ENCODE data around the gene ACTN3.
"Not testable (repeated sequence)": the region's sequence is repeated elsewhere in the genome, so short reads cannot be mapped to it uniquely, and the experiment has no call there.

The ACTN3 gene

GRCh38 chr11:66595245-66595904 lies 48.7 kb downstream of the ACTN3 start:
- no peak for DNase-seq (ENCODE audit: low read depth in 1 of 2, low spot score in 1 of 2)

GRCh38 chr11:66598993-66599392 lies 52.3 kb downstream of the ACTN3 start:
- no peak for DNase-seq (ENCODE audit: low read depth in 1 of 2, low spot score in 1 of 2)

GRCh38 chr11:66600219-66600618 lies 53.5 kb downstream of the ACTN3 start:
- DNase-seq (ENCODE audit: low read depth in 1 of 2, low spot score in 1 of 2): no peak

GRCh38 chr11:66600631-66601233 lies 54.0 kb downstream of the ACTN3 start:
- DNase-seq (ENCODE audit: low read depth in 1 of 2, low spot score in 1 of 2): no peak

- no peak for DNase-seq (ENCODE audit: low read depth in 1 of 2, low spot score in 1 of 2)
Observed at GRCh38 chr11:66603072-66603471, 56.4 kb downstream of the ACTN3 start.

GRCh38 chr11:66604155-66604554 lies 57.5 kb downstream of the ACTN3 start:
- no peak for DNase-seq (ENCODE audit: low read depth in 1 of 2, low spot score in 1 of 2)

- DNase-seq (ENCODE audit: low read depth in 1 of 2, low spot score in 1 of 2): not testable (repeated sequence)
Observed at GRCh38 chr11:66606608-66607007, 59.9 kb downstream of the ACTN3 start.

GRCh38 chr11:66607126-66607834 lies 60.6 kb downstream of the ACTN3 start:
- DNase-seq (ENCODE audit: low read depth in 1 of 2, low spot score in 1 of 2): no peak

- DNase-seq (ENCODE audit: low read depth in 1 of 2, low spot score in 1 of 2): no peak
Observed at GRCh38 chr11:66609721-66610617, 63.3 kb downstream of the ACTN3 start.

- DNase-seq (ENCODE audit: low read depth in 1 of 2, low spot score in 1 of 2): no peak
Observed at GRCh38 chr11:66612458-66612857, 65.8 kb downstream of the ACTN3 start.

Measured in activated T-helper 1 cell treated with anti-CD3 and anti-CD28 coated beads, Interleukin-2, amount 50 U/mL, for 16 hours (primary cell).